Measurements from ENCODE around the gene TMEM150A.
"Not testable (repeated sequence)": the region's sequence is repeated elsewhere in the genome, so short reads cannot be mapped to it uniquely, and the experiment has no call there.

Gene TMEM150A

GRCh38 chr2:85606116-85606455 is 3.6 kb upstream of the TMEM150A start:
- no peak for TF ChIP-seq CTCF (conservative IDR thresholded peaks at IDR 0.05; ENCODE audit: low read depth)
- no peak overlapping the region for H3K27ac ChIP-seq
- ChIA-PET POLR2A (ENCODE audit: low non-redundant PET) (interaction anchor here (0.6 kb wide), 1 partner anchor 251 kb away, joined by 4 read pairs; no protein-coding TSS in a partner anchor), CTCF (no interaction called here)
- DNase-seq (ENCODE audit: low spot score): no peak

- no peak for DNase-seq (ENCODE audit: low spot score)
- ChIA-PET POLR2A (ENCODE audit: low non-redundant PET) (no interaction called here), CTCF (interaction anchor here (1.3 kb wide), 2 partner anchors 11 to 54 kb away, joined by 3 to 4 read pairs; no protein-coding TSS in a partner anchor)
- no peak for TF ChIP-seq CTCF (conservative IDR thresholded peaks at IDR 0.05; ENCODE audit: low read depth)
- no peak overlapping the region for H3K27ac ChIP-seq
Measured at GRCh38 chr2:85605406-85606115, 3.1 kb upstream of the TMEM150A start.

- DNase-seq (ENCODE audit: low spot score): peak; percentile 48
- ChIA-PET CTCF (interaction anchor here (0.6 to 1.3 kb wide), 3 partner anchors 10 to 53 kb away, joined by 3 to 4 read pairs (median 3); no protein-coding TSS in a partner anchor), POLR2A (ENCODE audit: low non-redundant PET) (interaction anchor here (0.6 kb wide), 1 partner anchor 66 kb away, joined by 3 read pairs; no protein-coding TSS in a partner anchor)
- H3K27ac ChIP-seq: 0 out of 2 replicates have a peak overlapping the region, but pooled peaks have one; percentile 66
- no peak for TF ChIP-seq CTCF (conservative IDR thresholded peaks at IDR 0.05; ENCODE audit: low read depth)
Measured at GRCh38 chr2:85604568-85605339, 2.3 kb upstream of the TMEM150A start.

- CTCF ChIA-PET: interaction anchor here (1.3 kb wide), 1 partner anchor 9 kb away, joined by 3 read pairs; no protein-coding TSS in a partner anchor
- H3K27ac ChIP-seq: 0 out of 2 replicates have a peak overlapping the region, but pooled peaks have one; percentile 66
- POLR2A ChIA-PET (ENCODE audit: low non-redundant PET): interaction anchor here (0.6 kb wide), 2 partner anchors 216 to 1027 kb away, joined by 3 read pairs; no protein-coding TSS in a partner anchor
- DNase-seq (ENCODE audit: low spot score): not testable (repeated sequence)
Measured at GRCh38 chr2:85604133-85604444, 1.6 kb upstream of the TMEM150A start.

GRCh38 chr2:85601771-85602475 is 575 bp downstream of the TMEM150A start:
- no peak for TF ChIP-seq CTCF (conservative IDR thresholded peaks at IDR 0.05; ENCODE audit: low read depth)
- peak overlapping the region; percentile 66 for H3K27ac ChIP-seq
- no peak for DNase-seq (ENCODE audit: low spot score)
- POLR2A ChIA-PET (ENCODE audit: low non-redundant PET): interaction anchor here (1.1 kb wide), 1 partner anchor 10 kb away, joined by 3 read pairs; the partner anchor contains the start of gene C2orf68
- CTCF ChIA-PET: interaction anchor here (0.6 kb wide), 1 partner anchor 219 kb away, joined by 3 read pairs; no protein-coding TSS in a partner anchor

- CTCF ChIA-PET: interaction anchor here (0.6 kb wide), 1 partner anchor 218 kb away, joined by 3 read pairs; no protein-coding TSS in a partner anchor
- no peak for DNase-seq (ENCODE audit: low spot score)
- TF ChIP-seq CTCF (conservative IDR thresholded peaks at IDR 0.05; ENCODE audit: low read depth): no peak
- POLR2A ChIA-PET (ENCODE audit: low non-redundant PET): no interaction called here
- peak overlapping the region; percentile 66 for H3K27ac ChIP-seq
Measured at GRCh38 chr2:85600951-85601770, 1.3 kb downstream of the TMEM150A start.

Data from RWPE1 (cell line).